ENCODE measurements around the gene DLL1.

- no peak for TF ChIP-seq CTCF (IDR thresholded peaks at IDR 0.05)
- no peak for TF ChIP-seq POLR2A (IDR thresholded peaks at IDR 0.05)
Observed at GRCh38 chr6:170258407-170258806, 32.5 kb downstream of the DLL1 start.
